ENCODE measurements around the gene PRPF18.

PRPF18 gene

GRCh38 chr10:13665516-13666262, 78.9 kb downstream of the PRPF18 start:
- H3K4me3 ChIP-seq (ENCODE audit: low read depth, low read length), result no peak overlapping the region

GRCh38 chr10:13668126-13668525, 81.4 kb downstream of the PRPF18 start:
- no peak overlapping the region for H3K4me3 ChIP-seq (ENCODE audit: low read depth, low read length)

GRCh38 chr10:13669182-13669855, 82.6 kb downstream of the PRPF18 start:
- H3K4me3 ChIP-seq (ENCODE audit: low read depth, low read length), result no peak overlapping the region

GRCh38 chr10:13669901-13670300, 83.1 kb downstream of the PRPF18 start:
- no peak overlapping the region for H3K4me3 ChIP-seq (ENCODE audit: low read depth, low read length)

DNA sequence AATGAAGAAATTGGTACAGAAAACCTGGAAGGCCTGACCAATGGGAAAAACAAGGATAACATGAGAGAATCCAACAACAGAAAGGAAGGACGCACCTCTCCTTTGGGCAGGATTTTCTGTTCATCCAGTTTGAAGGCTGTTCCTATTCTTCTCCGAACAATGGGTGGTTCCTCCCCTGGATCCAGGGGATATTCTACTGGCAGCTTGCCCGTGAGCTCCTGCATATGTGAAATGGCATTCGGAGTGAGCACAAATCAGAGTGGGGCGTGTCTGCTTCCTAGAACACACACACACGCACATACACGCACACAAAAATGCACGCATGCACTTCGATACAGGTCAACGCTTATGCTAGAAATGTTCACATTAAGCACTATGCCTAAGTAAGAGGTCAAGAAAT, 83.5 kb downstream of the PRPF18 start:
- H3K4me3 ChIP-seq (ENCODE audit: low read depth, low read length), result no peak overlapping the region

DNA sequence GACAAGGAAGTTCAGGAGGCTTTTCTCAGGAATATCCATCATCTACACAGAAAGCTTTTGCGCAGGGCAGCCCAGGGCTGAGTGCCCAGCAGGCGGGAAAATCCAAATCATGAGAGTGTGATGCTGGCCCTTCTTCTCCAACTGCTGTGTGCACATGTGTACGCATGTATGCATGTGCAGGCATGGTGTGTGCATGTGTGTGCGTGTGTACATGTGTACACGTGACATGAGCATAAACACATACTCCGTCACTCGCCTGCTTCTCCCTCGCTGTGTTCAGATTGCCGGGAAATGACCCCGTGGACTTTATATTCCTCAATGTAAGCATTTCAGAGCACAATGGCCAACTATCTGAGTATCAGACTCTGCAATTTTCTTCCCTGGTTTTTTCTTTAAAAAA, 85.1 kb downstream of the PRPF18 start:
- H3K4me3 ChIP-seq (ENCODE audit: low read depth, low read length), result no peak overlapping the region

GRCh38 chr10:13672548-13672947, 85.8 kb downstream of the PRPF18 start:
- no peak overlapping the region for H3K4me3 ChIP-seq (ENCODE audit: low read depth, low read length)

DNA sequence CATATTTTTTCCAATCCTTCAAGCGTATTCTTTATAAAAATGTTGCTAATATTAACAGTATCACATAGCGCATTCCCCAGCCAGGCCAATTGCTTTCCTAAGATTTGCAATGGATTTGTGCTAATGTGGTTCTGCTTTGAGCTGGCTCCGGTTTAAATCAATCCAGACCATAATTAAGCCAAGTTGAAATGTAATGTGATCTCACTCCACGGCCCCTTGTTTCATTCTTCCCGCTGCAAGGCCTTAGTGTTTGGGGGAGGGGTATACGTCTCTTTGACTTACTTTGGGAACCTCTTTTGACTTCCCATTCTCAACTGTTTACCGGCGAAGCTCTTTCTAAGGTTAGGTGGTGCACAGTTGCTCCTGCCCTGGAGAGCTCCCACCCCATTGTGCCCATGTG, 86.4 kb downstream of the PRPF18 start:
- no peak overlapping the region for H3K4me3 ChIP-seq (ENCODE audit: low read depth, low read length)

GRCh38 chr10:13674645-13675588, 88.2 kb downstream of the PRPF18 start:
- H3K4me3 ChIP-seq (ENCODE audit: low read depth, low read length), result no peak overlapping the region

DNA sequence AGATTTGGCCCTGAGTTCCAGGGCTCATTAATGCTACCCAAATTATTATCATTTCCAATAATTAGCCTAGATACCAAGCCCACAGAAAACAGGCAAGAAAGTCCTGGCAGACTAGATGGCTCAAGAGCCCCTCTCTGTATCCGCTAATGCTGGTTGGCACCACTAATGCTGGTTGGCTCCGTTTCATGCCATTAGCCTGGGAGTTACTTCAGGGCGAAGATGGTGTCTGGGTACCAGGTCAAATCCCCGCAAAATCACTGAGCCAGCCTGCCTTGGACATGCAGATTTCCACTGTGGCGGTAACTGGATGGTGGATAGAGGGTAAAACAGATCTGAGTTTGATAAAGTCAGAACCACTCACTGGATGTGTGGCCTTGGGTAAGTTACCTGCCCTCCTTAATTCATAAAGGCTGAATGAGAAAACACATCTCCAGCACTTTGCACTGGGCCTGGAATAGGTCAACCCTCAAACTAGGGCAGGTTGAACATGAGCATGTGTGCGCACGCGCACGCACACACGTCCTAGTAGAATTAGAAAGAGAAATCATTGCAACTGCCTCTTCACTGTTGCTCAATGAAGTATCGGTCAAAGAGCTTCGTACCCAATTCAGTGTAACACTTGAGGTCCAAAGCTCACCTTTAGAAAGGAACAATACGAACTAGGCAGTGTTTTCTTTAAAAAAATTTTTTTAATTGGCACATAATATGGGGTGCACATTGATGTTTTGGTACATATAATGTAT, 91.5 kb downstream of the PRPF18 start:
- no peak overlapping the region for H3K4me3 ChIP-seq (ENCODE audit: low read depth, low read length)
